Stomach (tissue), 4 donors: ENCODE data around the gene DNAH10.

Source experiments
- CTCF ChIP-seq, 7 experiments: fragments of 450-650 bp in 4 of 7; fragments of 200-600 bp in 3 of 7; sonication (generic) in 3 of 7; IDR thresholded peaks; one replicate each; pipeline ENCODE4 v1.5.1; 2016 to 2019; ENCODE audit warnings: antibody characterized with exemption in 7 of 7, control low read depth in 2 of 7, mild to moderate bottlenecking in 1 of 7
- POLR2A ChIP-seq, 4 donors: fragments of 450-650 bp; IDR thresholded peaks; one replicate each; pipeline ENCODE4 v1.6.1; 2016; ENCODE audit warnings: antibody characterized with exemption in 4 of 4, control low read depth in 2 of 4, mild to moderate bottlenecking in 1 of 4, moderate library complexity in 1 of 4
- POLR2AphosphoS5 ChIP-seq, 3 donors: sonication (generic); formaldehyde crosslinking; IDR thresholded peaks; one replicate each; pipeline ENCODE4 v1.6.1; 2016; ENCODE audit warnings: antibody characterized with exemption in 3 of 3

- no peak for TF ChIP-seq POLR2A (IDR thresholded peaks at IDR 0.05)
- no peak for TF ChIP-seq CTCF (IDR thresholded peaks at IDR 0.05)
- no peak for TF ChIP-seq POLR2AphosphoS5 (IDR thresholded peaks at IDR 0.05)
Observed at GRCh38 chr12:123962513-123962912, 200.4 kb downstream of the DNAH10 start.
